ENCODE measurements around the gene STX2. TPM values are rescaled to one million over a fixed set of nuclear protein-coding genes. Genes with fewer than 3 reads are reported as not detected.

The STX2 gene
- total RNA-seq, 2 experiments from 2014 or later: 13.1 to 16.2 TPM

DNA sequence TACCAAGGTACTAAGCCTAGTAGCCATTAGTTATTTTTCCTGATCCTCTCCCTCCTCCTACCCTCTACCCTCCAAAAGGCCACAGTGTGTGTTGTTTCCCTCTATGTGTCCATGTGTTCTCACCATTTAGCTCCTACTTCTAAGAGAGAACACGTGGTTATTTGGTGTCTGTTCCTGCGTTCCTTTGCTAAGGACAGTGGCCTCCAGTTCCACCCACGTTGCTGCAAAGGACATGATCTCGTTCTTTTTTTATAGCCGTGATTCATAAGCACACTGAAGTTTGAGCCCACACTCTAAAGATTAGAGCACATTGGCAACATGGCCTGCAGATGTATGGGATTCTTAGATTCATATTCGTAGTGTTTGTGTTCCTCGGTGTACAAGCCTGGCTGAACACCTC lies 8.1 kb upstream of the STX2 start:
- ATAC-seq (no peak), DNase-seq (no peak)
- POLR2A ChIA-PET: no interaction called here
- H3K4me3 Mint-ChIP-seq: no peak overlapping the region
- no peak overlapping the region for H3K27ac Mint-ChIP-seq
- no peaks in the 10 kb centered on the region for H3K27me3 Mint-ChIP-seq
- H3K36me3 Mint-ChIP-seq (ENCODE audit: low read depth): no peaks in the 10 kb centered on the region
- intact Hi-C loops (cut with DNase I, micrococcal nuclease): no loop called here
- H3K9me3 Mint-ChIP-seq (ENCODE audit: low read depth): no peaks in the 10 kb centered on the region
- CTCF ChIA-PET: interaction anchor here (0.9 to 1.9 kb wide), 2 partner anchors 21 kb away, joined by 3 to 9 read pairs; no protein-coding TSS in a partner anchor
- no peaks in the 10 kb centered on the region for H3K4me1 Mint-ChIP-seq

- no peaks in the 10 kb centered on the region for H3K4me1 Mint-ChIP-seq
- H3K9me3 Mint-ChIP-seq (ENCODE audit: low read depth): no peaks in the 10 kb centered on the region
- intact Hi-C loops (cut with DNase I, micrococcal nuclease): no loop called here
- H3K27me3 Mint-ChIP-seq: no peaks in the 10 kb centered on the region
- ChIA-PET POLR2A (no interaction called here), CTCF (interaction anchor here (0.7 to 1.9 kb wide), 3 partner anchors 20 to 156 kb away, joined by 3 to 9 read pairs (median 3); no protein-coding TSS in a partner anchor)
- no peak overlapping the region for H3K4me3 Mint-ChIP-seq
- no peak for ATAC-seq
- no peaks in the 10 kb centered on the region for H3K36me3 Mint-ChIP-seq (ENCODE audit: low read depth)
- H3K27ac Mint-ChIP-seq: no peak overlapping the region
- no peak for DNase-seq
These were observed 7.3 kb upstream of the STX2 start for GRCh38 chr12:130846369-130846768.

- DNase-seq (no peak), ATAC-seq (no peak)
- Mint-ChIP-seq H3K9me3 (ENCODE audit: low read depth) (no peaks in the 10 kb centered on the region), H3K4me3 (peak overlapping the region; percentile 80), H3K4me1 (peaks cover 32% of the 10 kb centered on the region), H3K27ac (peak overlapping the region; percentile 76), H3K36me3 (ENCODE audit: low read depth) (no peaks in the 10 kb centered on the region), H3K27me3 (no peaks in the 10 kb centered on the region)
- ChIA-PET CTCF (interaction anchor here (0.7 to 1.2 kb wide), 3 partner anchors 13 to 31 kb away, joined by 3 to 4 read pairs (median 4); no protein-coding TSS in a partner anchor), POLR2A (no interaction called here)
- intact Hi-C loops (cut with DNase I, micrococcal nuclease): loop anchor here (1.0 to 5.0 kb wide), 6 partner anchors 22 to 252 kb away; no protein-coding TSS in a partner anchor
These were observed 837 bp upstream of the STX2 start for GRCh38 chr12:130839770-130840404.

GRCh38 chr12:130838284-130838950 lies 633 bp downstream of the STX2 start:
- peaks cover 32% of the 10 kb centered on the region for H3K4me1 Mint-ChIP-seq
- POLR2A ChIA-PET: interaction anchor here (0.9 to 1.0 kb wide), 2 partner anchors 35 to 38 kb away, joined by 3 read pairs; no protein-coding TSS in a partner anchor
- H3K27me3 Mint-ChIP-seq: no peaks in the 10 kb centered on the region
- ATAC-seq (peak; percentile 37), DNase-seq (peak; percentile 49)
- intact Hi-C loops (cut with DNase I, micrococcal nuclease): loop anchor here (2.0 to 5.0 kb wide), 3 partner anchors 32 to 254 kb away; no protein-coding TSS in a partner anchor
- H3K27ac Mint-ChIP-seq: no peak overlapping the region
- H3K4me3 Mint-ChIP-seq: peak overlapping the region; percentile 80
- H3K36me3 Mint-ChIP-seq (ENCODE audit: low read depth): no peaks in the 10 kb centered on the region
- CTCF ChIA-PET: interaction anchor here (1.2 to 4.6 kb wide), 3 partner anchors 12 to 32 kb away, joined by 4 to 48 read pairs (median 9); no protein-coding TSS in a partner anchor
- H3K9me3 Mint-ChIP-seq (ENCODE audit: low read depth): no peaks in the 10 kb centered on the region

DNA sequence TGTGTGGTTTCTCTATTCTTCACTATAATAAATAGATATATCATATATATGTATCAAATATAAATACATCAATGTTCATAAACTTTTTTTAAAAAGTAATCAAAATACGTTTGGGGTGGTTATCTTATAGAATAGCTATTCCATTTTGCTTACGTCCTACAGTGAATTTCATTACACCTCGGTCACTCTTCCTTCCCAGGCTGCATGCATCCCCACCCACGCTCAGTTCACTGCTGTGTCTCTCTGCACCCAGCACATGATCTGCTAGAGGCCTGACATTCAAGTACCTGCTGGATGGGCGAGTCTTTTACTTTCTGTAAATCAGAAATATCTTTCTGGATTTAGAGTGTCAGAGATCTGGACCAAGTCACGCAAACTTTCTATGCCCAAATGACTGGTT lies 3.6 kb downstream of the STX2 start:
- POLR2A ChIA-PET: no interaction called here
- DNase-seq (no peak), ATAC-seq (no peak)
- no peaks in the 10 kb centered on the region for H3K27me3 Mint-ChIP-seq
- H3K36me3 Mint-ChIP-seq (ENCODE audit: low read depth): no peaks in the 10 kb centered on the region
- H3K27ac Mint-ChIP-seq: no peak overlapping the region
- intact Hi-C loops (cut with DNase I, micrococcal nuclease): loop anchor here in 1 of 2 experiments (5.0 kb wide), 1 partner anchor 257 kb away; no protein-coding TSS in a partner anchor
- no peak overlapping the region for H3K4me3 Mint-ChIP-seq
- no peaks in the 10 kb centered on the region for H3K9me3 Mint-ChIP-seq (ENCODE audit: low read depth)
- H3K4me1 Mint-ChIP-seq: peaks cover 45% of the 10 kb centered on the region
- CTCF ChIA-PET: interaction anchor here (1.0 to 4.6 kb wide), 4 partner anchors 9 to 269 kb away, joined by 3 to 48 read pairs (median 4); no protein-coding TSS in a partner anchor

DNA sequence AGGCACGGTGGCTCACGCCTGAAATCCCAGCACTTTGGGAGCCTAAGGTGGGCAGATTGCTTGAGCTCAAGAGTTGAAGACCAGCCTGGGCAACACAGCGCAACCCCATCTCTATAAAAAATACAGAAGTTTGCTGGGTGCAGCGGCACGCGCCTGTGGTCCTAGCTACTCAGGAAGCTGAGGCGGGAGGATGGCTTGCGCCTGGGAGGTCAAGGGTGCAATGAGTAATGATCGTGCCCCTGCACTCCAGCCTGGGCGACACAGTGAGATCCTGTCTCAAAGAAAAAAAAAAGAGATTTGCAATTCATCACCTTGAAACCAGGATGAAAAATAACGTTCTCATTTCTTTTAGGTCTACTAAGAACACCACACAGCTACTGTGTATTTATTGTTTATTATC lies 4.0 kb downstream of the STX2 start:
- H3K9me3 Mint-ChIP-seq (ENCODE audit: low read depth): no peaks in the 10 kb centered on the region
- DNase-seq (no peak), ATAC-seq (no peak)
- ChIA-PET CTCF (interaction anchor here (0.6 to 4.6 kb wide), 4 partner anchors 9 to 852 kb away, joined by 3 to 48 read pairs (median 4); no protein-coding TSS in a partner anchor), POLR2A (no interaction called here)
- H3K27me3 Mint-ChIP-seq: no peaks in the 10 kb centered on the region
- intact Hi-C loops (cut with DNase I, micrococcal nuclease): loop anchor here in 1 of 2 experiments (5.0 kb wide), 1 partner anchor 257 kb away; no protein-coding TSS in a partner anchor
- no peak overlapping the region for H3K4me3 Mint-ChIP-seq
- no peaks in the 10 kb centered on the region for H3K36me3 Mint-ChIP-seq (ENCODE audit: low read depth)
- peaks cover 45% of the 10 kb centered on the region for H3K4me1 Mint-ChIP-seq
- H3K27ac Mint-ChIP-seq: no peak overlapping the region

GRCh38 chr12:130832561-130833209 lies 6.4 kb downstream of the STX2 start:
- Mint-ChIP-seq H3K27ac (no peak overlapping the region), H3K27me3 (no peaks in the 10 kb centered on the region), H3K4me1 (peaks cover 31% of the 10 kb centered on the region), H3K36me3 (ENCODE audit: low read depth) (no peaks in the 10 kb centered on the region), H3K9me3 (ENCODE audit: low read depth) (no peaks in the 10 kb centered on the region), H3K4me3 (no peak overlapping the region)
- intact Hi-C loops (cut with DNase I, micrococcal nuclease): no loop called here
- ATAC-seq: peak; percentile 23
- CTCF ChIA-PET: interaction anchor here (1.5 kb wide), 1 partner anchor 13 kb away, joined by 3 read pairs; no protein-coding TSS in a partner anchor
- DNase-seq: no peak
- POLR2A ChIA-PET: interaction anchor here (0.7 kb wide), 1 partner anchor 48 kb away, joined by 7 read pairs; no protein-coding TSS in a partner anchor

GRCh38 chr12:130831876-130832405 lies 7.1 kb downstream of the STX2 start:
- DNase-seq: no peak
- ATAC-seq: no peak
- POLR2A ChIA-PET: no interaction called here
- Mint-ChIP-seq H3K27me3 (no peaks in the 10 kb centered on the region), H3K27ac (no peak overlapping the region), H3K4me1 (peaks cover 31% of the 10 kb centered on the region), H3K4me3 (no peak overlapping the region), H3K36me3 (ENCODE audit: low read depth) (peaks cover 3% of the 10 kb centered on the region), H3K9me3 (ENCODE audit: low read depth) (no peaks in the 10 kb centered on the region)
- CTCF ChIA-PET: interaction anchor here (1.5 to 1.8 kb wide), 2 partner anchors 11 to 12 kb away, joined by 3 to 9 read pairs; no protein-coding TSS in a partner anchor
- intact Hi-C loops (cut with DNase I, micrococcal nuclease): no loop called here

DNA sequence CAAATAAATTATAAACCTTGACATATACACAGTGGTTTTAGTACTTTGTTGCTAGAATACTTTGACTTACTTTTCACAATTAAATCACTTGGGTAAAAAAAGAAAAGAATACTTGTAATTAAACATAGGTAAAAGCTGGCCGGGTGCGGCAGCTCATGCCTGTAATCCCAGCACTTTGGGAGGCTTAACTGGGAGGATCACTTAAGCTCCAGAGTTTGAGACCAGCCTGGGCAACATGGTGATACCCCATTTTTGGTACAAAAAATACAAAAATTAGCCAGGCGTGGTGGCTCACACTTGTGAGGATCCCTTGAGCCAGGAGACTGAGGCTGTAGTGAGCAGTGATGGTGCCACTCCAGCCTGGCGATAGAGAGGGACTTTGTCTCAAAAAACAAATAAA lies 7.8 kb downstream of the STX2 start:
- POLR2A ChIA-PET: no interaction called here
- Mint-ChIP-seq H3K4me3 (no peak overlapping the region), H3K27ac (no peak overlapping the region), H3K4me1 (peaks cover 26% of the 10 kb centered on the region), H3K27me3 (no peaks in the 10 kb centered on the region), H3K9me3 (ENCODE audit: low read depth) (no peaks in the 10 kb centered on the region), H3K36me3 (ENCODE audit: low read depth) (peaks cover 3% of the 10 kb centered on the region)
- DNase-seq: no peak
- CTCF ChIA-PET: interaction anchor here (0.6 to 1.8 kb wide), 2 partner anchors 11 to 14 kb away, joined by 3 to 9 read pairs; no protein-coding TSS in a partner anchor
- ATAC-seq: no peak
- intact Hi-C loops (cut with DNase I, micrococcal nuclease): no loop called here

GRCh38 chr12:130830246-130830551 lies 8.9 kb downstream of the STX2 start:
- Mint-ChIP-seq H3K4me3 (no peak overlapping the region), H3K4me1 (peaks cover 24% of the 10 kb centered on the region), H3K27ac (no peak overlapping the region), H3K27me3 (no peaks in the 10 kb centered on the region), H3K36me3 (ENCODE audit: low read depth) (peaks cover 8% of the 10 kb centered on the region), H3K9me3 (ENCODE audit: low read depth) (no peaks in the 10 kb centered on the region)
- ChIA-PET POLR2A (no interaction called here), CTCF (interaction anchor here (1.0 to 1.8 kb wide), 2 partner anchors 10 to 276 kb away, joined by 3 to 9 read pairs; no protein-coding TSS in a partner anchor)
- DNase-seq (no peak), ATAC-seq (no peak)
- intact Hi-C loops (cut with DNase I, micrococcal nuclease): no loop called here
